Activated CD4-positive, CD25-positive, alpha-beta regulatory T cell (primary cell): Measurements from ENCODE around the gene DMAC2L.

Experiments
- DNase-seq, 4 experiments: peaks; one replicate each; lab custom pipeline; 2025; lab: John Stamatoyannopoulos, UW

The DMAC2L gene

DNA sequence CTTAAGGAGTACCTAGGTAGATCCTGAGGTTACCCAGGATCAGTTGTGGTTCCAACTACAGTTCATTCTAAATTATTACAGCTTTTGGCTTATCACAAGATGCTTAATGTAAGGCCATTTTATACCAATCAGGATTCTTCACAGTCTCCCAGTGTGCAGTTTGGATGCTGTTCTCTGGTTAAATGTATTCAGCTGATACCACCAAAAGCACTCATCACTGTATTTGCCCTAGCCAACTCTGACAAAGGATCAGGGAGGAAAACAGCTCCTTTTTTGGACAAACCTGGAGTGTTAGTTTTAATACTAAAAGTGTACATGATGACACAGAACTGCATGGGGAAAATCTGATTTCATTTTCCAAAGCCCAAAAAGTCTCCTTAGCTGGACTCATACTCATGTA, 19.5 kb downstream of the DMAC2L start:
- DNase-seq: no peak

DNA sequence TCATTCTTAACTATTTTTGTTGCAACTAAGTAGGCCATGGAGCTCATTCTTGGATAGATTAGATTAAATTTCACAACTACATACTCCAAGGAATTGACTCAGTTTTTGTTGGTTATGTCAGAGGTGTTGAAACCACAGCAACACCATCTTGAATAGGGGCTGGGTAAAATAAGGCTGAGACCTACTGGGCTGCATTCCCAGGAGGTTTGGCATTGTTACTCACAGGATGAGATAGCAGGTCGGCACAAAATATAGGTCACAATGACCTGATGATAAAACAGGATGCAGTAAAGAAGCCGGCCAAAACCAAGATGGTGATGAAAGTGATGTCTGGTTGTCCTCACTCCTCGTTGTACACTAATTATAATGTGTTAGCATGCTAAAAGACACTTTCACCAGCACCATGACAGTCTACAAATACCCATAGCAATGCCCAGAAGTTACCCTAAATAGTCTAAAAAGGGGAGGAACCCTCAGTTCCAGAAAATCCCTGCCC, 20.9 kb downstream of the DMAC2L start:
- DNase-seq: no peak

DNA sequence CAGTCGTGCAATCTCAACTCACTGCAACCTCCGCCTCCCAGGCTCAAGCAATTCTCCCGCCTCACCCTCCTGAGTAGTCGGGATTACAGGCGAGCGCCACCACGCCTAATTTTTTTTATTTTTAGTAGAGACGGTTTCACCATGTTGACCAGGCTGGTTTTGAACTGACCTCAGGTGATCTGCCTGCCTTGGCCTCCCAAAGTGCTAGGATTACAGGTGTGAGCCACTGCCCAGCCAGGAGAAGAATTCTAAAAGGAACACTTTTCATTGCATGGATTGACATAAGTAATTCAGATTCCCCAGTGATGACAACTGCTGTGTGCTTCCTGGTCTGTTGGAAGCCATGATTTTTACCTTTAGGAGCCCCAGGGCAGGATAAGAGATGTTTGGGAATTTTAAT, 22.1 kb downstream of the DMAC2L start:
- DNase-seq: no peak

DNA sequence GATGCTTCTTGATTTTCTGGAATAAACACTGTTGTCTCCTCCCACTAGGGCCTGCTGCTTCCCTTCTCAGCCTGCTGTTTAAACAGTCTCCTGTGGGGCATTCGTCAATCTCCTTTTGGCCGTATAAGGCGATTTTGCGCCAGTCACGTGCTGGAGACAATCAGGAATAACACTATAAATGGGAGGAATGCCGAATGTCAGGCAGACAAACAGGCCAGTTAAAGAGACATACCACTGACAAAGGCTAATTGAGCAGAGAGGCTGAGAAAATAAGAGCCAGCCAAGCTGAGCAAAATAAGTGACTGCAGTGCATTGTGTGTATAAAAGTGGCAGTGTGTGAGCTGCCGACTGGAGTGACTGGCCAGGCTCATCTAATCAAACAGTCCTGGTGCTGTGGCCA, 23.3 kb downstream of the DMAC2L start:
- no peak for DNase-seq

GRCh38 chr14:50335989-50336824, 24.1 kb downstream of the DMAC2L start:
- no peak for DNase-seq

DNA sequence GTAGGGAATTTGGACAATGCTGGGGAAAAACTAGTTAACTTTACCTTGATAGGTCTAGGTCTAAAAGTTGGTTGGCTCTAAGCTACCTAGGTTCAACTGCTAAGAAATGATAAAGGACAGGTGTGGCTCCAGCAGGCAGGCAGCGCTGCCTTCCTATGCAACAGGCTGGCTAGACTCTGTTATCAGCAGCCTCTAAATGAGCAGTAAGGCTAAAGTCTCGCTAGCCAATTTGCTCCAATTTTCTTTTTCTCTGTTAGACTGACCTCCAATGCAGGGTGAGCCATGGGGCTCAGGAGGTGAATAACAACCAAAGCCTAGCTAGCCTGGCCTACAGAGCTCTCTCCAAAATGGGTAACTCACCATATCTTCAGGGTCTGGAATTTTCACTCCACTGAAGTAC, 26.5 kb downstream of the DMAC2L start:
- DNase-seq: no peak

GRCh38 chr14:50339178-50339804, 27.2 kb downstream of the DMAC2L start:
- no peak for DNase-seq

- DNase-seq: no peak
Measured at GRCh38 chr14:50340045-50340444, 27.9 kb downstream of the DMAC2L start.

DNA sequence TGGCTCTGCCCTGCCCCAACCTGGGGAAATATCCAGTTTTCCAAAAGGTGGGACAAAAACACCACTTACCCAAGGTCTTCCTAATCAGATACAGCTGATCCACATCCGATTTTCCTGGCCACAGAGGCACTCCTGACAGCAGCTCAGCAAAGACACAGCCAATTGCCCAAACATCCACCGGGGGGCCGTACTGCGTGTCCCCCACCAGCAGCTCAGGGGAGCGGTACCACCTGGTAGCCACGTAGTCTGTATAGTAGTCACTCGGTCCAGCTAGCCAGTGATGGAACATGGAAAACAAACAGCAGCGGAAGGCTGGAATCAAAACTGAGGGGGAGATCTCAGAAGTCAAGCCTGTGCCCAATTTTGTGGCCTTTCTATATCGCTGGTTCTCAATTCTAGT, 28.8 kb downstream of the DMAC2L start:
- DNase-seq: no peak

- no peak for DNase-seq
Measured at GRCh38 chr14:50342221-50343078, 30.3 kb downstream of the DMAC2L start.

DNA sequence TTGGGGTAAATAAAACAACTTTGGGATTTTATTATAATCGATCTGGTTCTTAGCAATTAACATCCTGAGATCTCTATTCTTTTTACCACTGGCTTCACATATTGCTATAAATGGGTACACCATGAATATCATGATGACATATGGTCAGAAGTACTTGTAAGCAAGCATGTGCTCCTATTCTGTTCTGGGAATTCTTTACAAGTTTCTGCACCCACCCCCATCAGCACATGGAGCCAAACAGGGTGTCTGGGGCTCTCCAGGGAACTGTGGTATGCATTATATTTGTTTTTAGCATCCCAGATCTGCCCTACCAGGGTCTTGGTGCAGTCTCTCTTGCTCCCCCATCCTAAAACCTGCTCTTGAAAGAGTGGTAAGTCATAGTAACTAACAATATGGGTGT, 31.3 kb downstream of the DMAC2L start:
- DNase-seq: no peak

DNA sequence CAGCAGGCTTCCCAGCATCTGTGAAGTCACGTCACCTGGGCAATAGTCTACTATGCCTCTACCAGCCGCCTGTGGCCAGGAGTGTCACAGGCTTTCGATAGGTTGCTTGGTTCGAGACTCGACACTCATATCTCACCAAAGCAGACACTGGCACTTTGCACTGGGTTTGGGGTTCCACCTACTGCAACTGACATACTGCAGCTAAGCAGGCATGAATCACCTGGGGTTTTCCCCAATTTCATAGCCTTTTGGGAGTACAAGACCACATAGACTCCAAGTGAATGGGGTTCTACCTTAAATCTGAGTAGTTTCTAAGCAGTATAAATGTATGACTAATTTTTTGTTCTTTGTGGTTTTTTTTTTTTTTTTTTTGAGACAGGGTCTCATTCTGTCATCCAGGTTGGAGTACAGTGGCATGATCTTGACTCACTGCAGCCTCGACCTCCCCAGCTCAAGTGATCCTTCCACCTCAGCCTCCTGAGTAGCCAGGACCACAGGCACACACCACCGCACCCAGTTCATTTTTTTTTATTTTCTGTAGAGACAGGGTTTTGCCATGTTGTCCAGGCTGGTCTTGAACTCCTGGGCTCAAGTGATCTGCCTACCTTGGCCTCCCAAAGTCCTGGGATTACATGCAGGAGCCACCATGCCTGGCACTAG, 32.1 kb downstream of the DMAC2L start:
- DNase-seq: peak in 2 of 4 experiments; percentile 22 to 43

GRCh38 chr14:50344876-50345563, 32.9 kb downstream of the DMAC2L start:
- DNase-seq: no peak

GRCh38 chr14:50345846-50346422, 33.8 kb downstream of the DMAC2L start:
- DNase-seq: no peak

DNA sequence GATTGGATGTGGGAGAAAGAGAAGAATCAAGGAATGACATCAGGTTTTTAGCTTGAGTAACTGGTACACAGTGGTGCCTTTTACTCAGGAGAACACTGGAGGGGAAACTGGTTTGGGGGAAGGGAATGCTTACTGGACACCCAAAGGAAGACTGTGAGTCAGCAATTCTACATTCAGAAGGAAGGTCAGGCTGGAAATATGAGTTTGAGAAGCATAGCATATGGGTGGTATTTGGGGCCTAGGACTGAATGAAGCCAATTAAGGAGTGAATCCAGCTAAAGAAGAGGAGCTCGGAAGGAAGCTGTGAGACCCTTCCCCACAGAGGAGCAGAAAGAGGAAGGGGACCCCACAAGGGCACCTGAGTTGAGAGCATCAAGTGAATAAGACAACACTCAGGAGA, 35.4 kb downstream of the DMAC2L start:
- no peak for DNase-seq

GRCh38 chr14:50348933-50349332, 36.8 kb downstream of the DMAC2L start:
- no peak for DNase-seq

- DNase-seq: no peak
Measured at GRCh38 chr14:50350975-50351374, 38.9 kb downstream of the DMAC2L start.

DNA sequence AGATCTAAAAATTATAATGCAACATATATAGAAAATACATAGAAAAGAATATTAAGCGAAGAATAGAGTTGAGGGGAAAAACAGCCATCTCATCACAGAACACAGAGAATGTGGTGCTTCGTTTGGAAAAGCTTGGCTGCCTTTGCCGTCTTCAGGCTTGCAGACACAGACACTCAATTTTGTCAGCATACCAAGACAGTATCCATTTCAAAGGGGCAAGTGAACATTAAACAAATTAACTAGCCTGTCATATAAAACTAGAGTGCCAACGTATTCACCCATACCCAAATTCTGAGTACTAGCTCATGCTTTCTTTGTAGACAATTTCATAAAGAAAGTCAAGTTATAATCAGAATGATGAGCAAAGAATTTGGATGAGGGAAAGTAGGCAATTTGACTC, 40.5 kb downstream of the DMAC2L start:
- DNase-seq: no peak

- DNase-seq: no peak
Measured at GRCh38 chr14:50353126-50353525, 41.0 kb downstream of the DMAC2L start.

DNA sequence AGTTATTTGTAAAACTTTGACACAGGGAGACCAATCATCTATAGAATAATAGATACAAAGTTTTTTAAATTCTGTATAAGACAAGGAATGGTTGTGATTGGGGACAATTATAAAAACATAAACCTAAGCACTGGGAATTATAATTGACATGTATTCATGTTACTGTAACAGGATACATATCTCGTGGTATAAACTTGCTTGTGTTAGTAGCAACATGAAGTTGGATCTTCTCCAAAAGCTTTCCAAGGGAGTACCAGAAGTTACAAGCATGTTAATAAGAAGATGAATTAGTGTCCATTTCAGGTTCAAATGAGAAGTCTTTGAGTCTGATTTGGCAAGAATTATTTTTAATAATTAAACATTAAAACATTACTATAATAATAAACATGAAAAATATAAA, 42.4 kb downstream of the DMAC2L start:
- DNase-seq: no peak

DNA sequence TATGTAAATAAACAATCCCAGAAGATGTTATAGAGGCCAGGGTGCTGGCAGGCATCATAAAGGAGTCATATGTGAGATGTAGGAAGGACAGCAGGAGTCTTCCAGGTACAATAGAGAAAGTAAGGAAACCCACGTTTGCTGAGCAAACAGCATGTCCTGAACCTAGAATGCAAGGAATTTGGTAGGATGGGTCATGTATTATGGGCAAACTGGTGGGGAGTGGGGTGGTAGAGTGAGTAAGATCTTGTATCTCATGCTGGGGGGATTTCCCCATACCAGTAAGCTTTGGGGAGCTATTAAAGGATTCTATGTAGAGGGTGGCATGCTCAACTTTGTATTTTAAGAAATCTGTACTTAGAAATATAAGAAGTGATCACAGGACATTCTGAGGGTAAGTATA, 43.6 kb downstream of the DMAC2L start:
- no peak for DNase-seq
